GM10847 (cell line): ENCODE data around the gene WIZ.

Experiments
- POLR2A ChIP-seq: IDR thresholded peaks from 2 replicates; pipeline ENCODE4 v1.6.1; 2011; ENCODE audit not compliant: insufficient read length; ENCODE audit errors: extremely low read depth

WIZ gene

GRCh38 chr19:15404780-15405211 lies 45.0 kb downstream of the WIZ start:
- no peak for TF ChIP-seq POLR2A

GRCh38 chr19:15404097-15404779 lies 45.5 kb downstream of the WIZ start:
- no peak for TF ChIP-seq POLR2A

- TF ChIP-seq POLR2A = no peak
These were observed 46.6 kb downstream of the WIZ start for GRCh38 chr19:15403151-15403531.

GRCh38 chr19:15402411-15403150 lies 47.2 kb downstream of the WIZ start:
- no peak for TF ChIP-seq POLR2A

- TF ChIP-seq POLR2A = no peak
These were observed 48.4 kb downstream of the WIZ start for GRCh38 chr19:15401397-15401710.

- no peak for TF ChIP-seq POLR2A
These were observed 49.0 kb downstream of the WIZ start for GRCh38 chr19:15400521-15401396.

- TF ChIP-seq POLR2A = no peak
These were observed 50.1 kb downstream of the WIZ start for GRCh38 chr19:15399635-15400034.

- TF ChIP-seq POLR2A = no peak
These were observed 50.6 kb downstream of the WIZ start for GRCh38 chr19:15399234-15399515.

- TF ChIP-seq POLR2A = no peak
These were observed 51.1 kb downstream of the WIZ start for GRCh38 chr19:15398501-15399233.

- no peak for TF ChIP-seq POLR2A
These were observed 52.0 kb downstream of the WIZ start for GRCh38 chr19:15397782-15398181.

- no peak for TF ChIP-seq POLR2A
These were observed 52.5 kb downstream of the WIZ start for GRCh38 chr19:15397236-15397635.

- TF ChIP-seq POLR2A = no peak
These were observed 53.3 kb downstream of the WIZ start for GRCh38 chr19:15396436-15396835.

- no peak for TF ChIP-seq POLR2A
These were observed 55.3 kb downstream of the WIZ start for GRCh38 chr19:15394426-15394825.

GRCh38 chr19:15393963-15394362 lies 55.8 kb downstream of the WIZ start:
- TF ChIP-seq POLR2A = no peak

GRCh38 chr19:15390814-15391213 lies 58.9 kb downstream of the WIZ start:
- TF ChIP-seq POLR2A = no peak

GRCh38 chr19:15381864-15382263 lies 67.9 kb downstream of the WIZ start:
- no peak for TF ChIP-seq POLR2A

- no peak for TF ChIP-seq POLR2A
These were observed 68.3 kb downstream of the WIZ start for GRCh38 chr19:15381429-15381828.
